Testis (tissue), 3 donors: ENCODE measurements around the gene CLEC12A. TPM values are rescaled to one million over a fixed set of nuclear protein-coding genes. Genes with fewer than 3 reads are reported as not detected.
"Not testable (repeated sequence)": the region's sequence is repeated elsewhere in the genome, so short reads cannot be mapped to it uniquely, and the experiment has no call there.

Experiments
- DNase-seq: peaks from one replicate; pipeline ENCODE4 v3.0.0-alpha.2; 2019
- H3K27ac ChIP-seq, 2 donors: fragments of 200-600 bp; sonication (generic); one replicate each; pipeline ENCODE4 v1.5.1; 2019
- H3K27me3 ChIP-seq: fragments of 200-600 bp; sonication (generic); one replicate; pipeline ENCODE4 v1.5.1; 2019
- H3K36me3 ChIP-seq: fragments of 200-600 bp; sonication (generic); one replicate; pipeline ENCODE4 v1.5.1; 2017; ENCODE audit warnings: low read depth; ENCODE audit errors: missing control alignments
- H3K4me1 ChIP-seq: fragments of 200-600 bp; sonication (generic); one replicate; pipeline ENCODE4 v1.5.1; 2019
- H3K4me3 ChIP-seq, 2 donors: fragments of 200-600 bp; sonication (generic); one replicate each; pipeline ENCODE4 v1.5.1; 2017 to 2019
- H3K9me3 ChIP-seq: fragments of 200-600 bp; sonication (generic); one replicate; pipeline ENCODE4 v1.5.1; 2017
- CTCF ChIP-seq, 3 experiments: fragments of 450-650 bp in 2 of 3; fragments of 200-600 bp in 1 of 3; sonication (generic) in 1 of 3; IDR thresholded peaks; one replicate each; pipeline ENCODE4 v1.5.1; 2016 to 2019; ENCODE audit warnings: antibody characterized with exemption in 3 of 3, mild to moderate bottlenecking in 2 of 3, moderate library complexity in 1 of 3
- POLR2A ChIP-seq: fragments of 450-650 bp; IDR thresholded peaks from one replicate; pipeline ENCODE4 v1.6.1; 2017; ENCODE audit warnings: antibody characterized with exemption, mild to moderate bottlenecking, moderate library complexity
- WGBS, 2 donors: methylation state at CpG; one replicate each; pipeline ENCODE4 v1.1.5; 2018; 5-methylcytosine and 5-hydroxymethylcytosine counted together
- intact Hi-C: fragments of 100-400 bp; cut with DNase I; formaldehyde crosslinking; loops from one replicate; pipeline ENCODE4 v1.15.1; 2023; ENCODE audit warnings: low total_unique reads
- polyA plus RNA-seq: library from polyadenylated mRNA; stranded (reverse); fragments of 350-450 nt; fragmentation: Illumina TruSeq; extraction: RNeasy Lipid Tissue Mini Kit (QIAGEN cat#74804); gene quantifications from one replicate; pipeline ENCODE4 v1.2.3, GENCODE V29; 2014; ENCODE audit warnings: low read depth, low replicate concordance; ENCODE audit not compliant: insufficient read depth
- total RNA-seq, 2 donors: library from RNA; depleted of rRNA; stranded (reverse); fragments of >200 nt; gene quantifications; one replicate each; pipeline ENCODE4 v1.2.3, GENCODE V29; 2016

Gene CLEC12A
- total and polyA plus RNA-seq, 3 donors from 2014 or later: 0.31 to 2.0 TPM; not detected in 1

- no peak overlapping the region for H3K27ac ChIP-seq
- no peaks in the 10 kb centered on the region for H3K36me3 ChIP-seq
- TF ChIP-seq POLR2A (no peak), CTCF (IDR thresholded peaks at IDR 0.05) (no peak)
- 79 to 91% methylated on average over 2 of the region's 2 CpGs for WGBS, 2 donors
- no peaks in the 10 kb centered on the region for H3K4me1 ChIP-seq
- intact Hi-C loops: no loop called here
- no peak overlapping the region for H3K4me3 ChIP-seq
- no peaks in the 10 kb centered on the region for H3K9me3 ChIP-seq
- H3K27me3 ChIP-seq: no peaks in the 10 kb centered on the region
- no peak for DNase-seq
Observed at GRCh38 chr12:9975614-9976013, 4.4 kb downstream of the CLEC12A start.

- WGBS, 2 donors: 53 to 63% methylated on average over 5 of the region's 5 CpGs
- intact Hi-C loops, H3K9me3 ChIP-seq, H3K4me1 ChIP-seq, H3K4me3 ChIP-seq, H3K27me3 ChIP-seq, H3K36me3 ChIP-seq, H3K27ac ChIP-seq, DNase-seq: not testable (repeated sequence)
Observed at GRCh38 chr12:9976626-9977025, 5.4 kb downstream of the CLEC12A start.

GRCh38 chr12:9977916-9978315, 6.7 kb downstream of the CLEC12A start:
- intact Hi-C loops: no loop called here

GRCh38 chr12:9980126-9980525, 8.9 kb downstream of the CLEC12A start:
- H3K36me3 ChIP-seq: no peaks in the 10 kb centered on the region
- no peak for TF ChIP-seq CTCF (IDR thresholded peaks at IDR 0.05)
- no peak for TF ChIP-seq POLR2A
- WGBS, 2 donors: 79 to 80% methylated on average over 3 of the region's 3 CpGs
- no peak overlapping the region for H3K4me3 ChIP-seq
- no peaks in the 10 kb centered on the region for H3K4me1 ChIP-seq
- no peaks in the 10 kb centered on the region for H3K9me3 ChIP-seq
- H3K27me3 ChIP-seq: no peaks in the 10 kb centered on the region
- H3K27ac ChIP-seq: no peak overlapping the region
- intact Hi-C loops: no loop called here
- DNase-seq: no peak

More at GRCh38 chr12:9977916-9978315, 6.7 kb downstream of the CLEC12A start:
- H3K27me3 ChIP-seq: no peaks in the 10 kb centered on the region
- H3K9me3 ChIP-seq: no peaks in the 10 kb centered on the region
- TF ChIP-seq CTCF (IDR thresholded peaks at IDR 0.05) (no peak), POLR2A (no peak)
- H3K4me3 ChIP-seq: no peak overlapping the region
- no peak overlapping the region for H3K27ac ChIP-seq
- H3K36me3 ChIP-seq: no peaks in the 10 kb centered on the region
- no peaks in the 10 kb centered on the region for H3K4me1 ChIP-seq
- DNase-seq: no peak

- Histone ChIP-seq H3K9me3 (no peaks in the 10 kb centered on the region), H3K4me3 (no peak overlapping the region), H3K27me3 (no peaks in the 10 kb centered on the region), H3K4me1 (no peaks in the 10 kb centered on the region), H3K27ac (no peak overlapping the region), H3K36me3 (no peaks in the 10 kb centered on the region)
- 77 to 82% methylated on average over 3 of the region's 3 CpGs for WGBS, 2 donors
- intact Hi-C loops: no loop called here
- TF ChIP-seq CTCF (IDR thresholded peaks at IDR 0.05) (no peak), POLR2A (no peak)
- DNase-seq: no peak
Observed at GRCh38 chr12:9991876-9992275, 20.7 kb downstream of the CLEC12A start.
